HG03139 (cell line): ENCODE results near the gene RASD2.

Source experiments
- ATAC-seq: cut with Tn5 transposase; IDR thresholded peaks from one replicate; pipeline ENCODE4 v1.9.1; 2021; ENCODE audit not compliant: unreplicated experiment

The RASD2 gene

DNA sequence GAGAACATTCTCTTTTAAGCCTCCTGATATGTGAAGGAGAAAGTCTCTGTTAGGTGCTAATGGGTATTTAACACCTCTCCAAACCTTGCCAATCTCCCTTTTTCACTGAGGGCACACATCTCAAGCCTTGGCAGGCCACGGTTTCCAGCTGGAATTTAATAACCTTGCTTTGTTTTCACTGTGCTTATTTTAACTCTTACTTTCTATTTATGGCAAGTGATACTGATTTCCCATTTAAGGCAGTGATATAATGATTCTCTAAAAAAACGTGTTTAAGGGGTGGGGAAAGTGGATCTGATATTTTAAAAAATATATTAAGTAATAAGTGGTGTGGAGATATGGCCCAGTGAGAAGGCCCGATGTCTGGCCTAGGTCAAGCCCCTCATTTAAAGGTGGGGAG is 1.1 kb upstream of the RASD2 start:
- ATAC-seq: no peak

GRCh38 chr22:35539910-35540594 is 579 bp upstream of the RASD2 start:
- ATAC-seq: no peak

- no peak for ATAC-seq
Observed at GRCh38 chr22:35541254-35541748, 670 bp downstream of the RASD2 start.

- no peak for ATAC-seq
Observed at GRCh38 chr22:35542157-35542938, 1.7 kb downstream of the RASD2 start.

- no peak for ATAC-seq
Observed at GRCh38 chr22:35542939-35543516, 2.4 kb downstream of the RASD2 start.

- no peak for ATAC-seq
Observed at GRCh38 chr22:35543702-35544101, 3.1 kb downstream of the RASD2 start.

DNA sequence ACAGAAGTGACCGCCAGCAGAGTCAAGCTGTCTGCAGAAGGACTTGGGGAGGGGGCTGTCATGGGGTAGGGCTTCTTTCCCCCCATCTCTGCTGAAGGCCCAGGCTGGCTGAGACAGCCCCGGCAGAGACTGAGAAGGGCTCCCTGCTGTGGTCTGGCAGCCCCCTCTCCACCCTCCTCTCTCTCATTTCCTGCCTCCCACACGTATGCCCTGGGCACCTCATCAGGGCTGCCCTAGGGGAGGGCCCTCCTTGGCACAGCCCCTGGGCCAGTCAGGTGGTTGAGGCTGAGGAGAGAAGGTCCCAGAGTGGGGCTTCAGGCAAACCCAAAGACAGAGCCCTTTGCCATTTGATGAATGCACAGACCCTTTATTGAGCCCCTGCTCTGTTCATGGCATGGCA is 3.6 kb downstream of the RASD2 start:
- ATAC-seq: no peak

DNA sequence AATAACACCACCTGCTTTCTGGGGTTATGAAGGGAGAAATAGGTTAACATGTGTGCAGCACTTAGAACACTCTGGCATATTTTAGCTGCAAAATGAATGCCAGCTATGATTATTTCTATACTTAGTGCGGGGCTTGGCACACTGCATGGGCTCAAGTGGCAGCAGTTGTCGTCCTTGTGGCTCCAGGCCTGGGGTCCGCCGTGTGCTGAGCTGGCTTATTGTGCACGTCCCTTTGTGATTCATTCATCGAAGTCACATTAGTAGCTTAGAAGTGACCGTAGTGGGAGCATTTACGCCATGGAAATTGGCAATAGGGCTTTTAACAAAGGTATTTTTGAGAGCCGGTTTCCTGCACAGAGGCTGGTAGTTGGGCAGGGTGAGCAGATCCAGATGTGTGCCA is 4.2 kb downstream of the RASD2 start:
- no peak for ATAC-seq

DNA sequence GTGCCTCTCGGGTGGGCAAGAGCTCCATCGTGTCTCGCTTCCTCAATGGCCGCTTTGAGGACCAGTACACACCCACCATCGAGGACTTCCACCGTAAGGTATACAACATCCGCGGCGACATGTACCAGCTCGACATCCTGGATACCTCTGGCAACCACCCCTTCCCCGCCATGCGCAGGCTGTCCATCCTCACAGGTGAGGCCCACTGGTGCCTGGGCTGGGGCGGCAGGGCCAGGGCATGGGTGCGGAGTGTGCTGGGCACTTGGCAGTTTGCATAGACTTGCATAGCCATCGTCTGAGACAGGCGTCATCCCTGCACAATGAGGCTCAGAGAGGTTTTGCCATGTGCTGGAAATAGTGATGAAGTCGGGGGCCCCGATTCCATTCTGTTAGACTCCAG is 6.3 kb downstream of the RASD2 start:
- ATAC-seq: no peak

DNA sequence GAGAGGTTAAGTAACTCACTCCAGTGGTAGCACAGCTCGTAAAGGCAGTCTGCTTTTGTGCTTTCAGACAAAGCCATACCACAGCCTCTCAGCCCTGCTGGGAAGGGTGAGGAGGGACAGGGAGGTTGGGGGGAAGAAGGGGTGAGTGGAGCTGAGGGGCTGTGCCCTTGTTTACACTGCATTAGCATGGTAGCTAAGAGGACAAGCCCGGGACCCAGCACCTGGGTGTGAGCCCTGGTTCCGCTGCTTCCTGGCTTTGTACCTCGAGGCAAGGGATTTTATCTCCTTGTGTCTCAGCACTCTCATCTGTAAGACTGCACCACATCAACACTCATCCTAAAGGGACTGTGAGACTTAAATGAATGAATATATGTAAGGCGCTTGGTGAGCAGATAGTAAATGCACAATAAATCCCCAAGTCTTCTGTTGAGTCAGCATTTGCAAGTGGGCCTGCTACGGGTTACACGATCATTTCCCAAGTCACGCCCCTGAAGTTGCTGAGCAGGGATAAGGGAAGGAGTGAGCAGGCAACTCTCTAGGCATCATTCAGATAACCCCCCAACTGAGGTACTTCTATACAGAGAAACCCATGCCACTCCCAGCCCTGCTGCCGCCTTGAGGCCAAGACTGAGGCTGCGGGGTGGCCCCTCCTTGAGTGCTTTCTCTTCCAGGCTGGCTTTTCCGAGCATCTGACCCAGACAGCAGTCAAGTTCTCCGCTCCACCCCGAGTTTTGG is 7.5 kb downstream of the RASD2 start:
- no peak for ATAC-seq

DNA sequence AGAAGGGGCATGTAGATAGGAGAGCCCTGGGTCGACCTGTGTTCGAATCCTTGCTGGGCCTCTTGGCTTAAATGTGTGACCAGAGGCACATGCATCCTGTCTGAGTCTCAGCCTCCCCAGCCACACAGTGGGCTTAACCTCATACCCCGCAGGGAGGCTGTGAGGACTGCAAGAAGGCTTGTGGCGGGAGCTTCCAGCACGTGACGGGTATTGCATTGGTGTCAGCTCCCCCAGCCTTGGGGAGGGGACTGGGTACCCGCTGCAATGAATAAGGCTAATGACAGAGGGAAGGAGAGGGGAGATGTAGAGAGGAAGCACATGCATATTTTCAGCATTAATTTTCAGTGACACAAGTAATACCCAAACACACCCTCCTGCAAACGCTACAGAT is 8.1 kb downstream of the RASD2 start:
- ATAC-seq: no peak

GRCh38 chr22:35549328-35549727 is 8.7 kb downstream of the RASD2 start:
- no peak for ATAC-seq

GRCh38 chr22:35551549-35552177 is 11.0 kb downstream of the RASD2 start:
- ATAC-seq: no peak

DNA sequence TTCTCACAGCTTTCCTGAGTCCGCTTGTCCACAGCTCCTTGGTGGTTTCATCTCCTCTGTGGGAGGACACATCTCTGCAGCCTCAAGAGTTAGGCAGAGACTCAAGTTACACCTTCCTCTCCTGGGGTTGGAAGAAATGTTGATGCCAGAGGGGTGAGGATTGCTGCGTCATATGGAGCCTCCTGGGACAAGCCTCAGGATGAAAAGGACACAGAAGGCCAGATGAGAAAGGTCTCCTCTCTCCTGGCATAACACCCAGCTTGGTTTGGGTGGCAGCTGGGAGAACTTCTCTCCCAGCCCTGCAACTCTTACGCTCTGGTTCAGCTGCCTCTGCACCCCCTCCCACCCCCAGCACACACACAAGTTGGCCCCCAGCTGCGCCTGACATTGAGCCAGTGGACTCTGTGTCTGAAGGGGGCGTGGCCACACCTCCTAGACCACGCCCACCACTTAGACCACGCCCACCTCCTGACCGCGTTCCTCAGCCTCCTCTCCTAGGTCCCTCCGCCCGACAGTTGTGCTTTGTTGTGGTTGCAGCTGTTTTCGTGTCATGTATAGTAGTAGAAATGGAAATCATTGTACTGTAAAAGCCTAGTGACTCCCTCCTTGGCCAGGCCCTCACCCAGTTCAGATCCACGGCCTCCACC is 11.7 kb downstream of the RASD2 start:
- ATAC-seq: no peak

GRCh38 chr22:35552846-35553245 is 12.2 kb downstream of the RASD2 start:
- no peak for ATAC-seq

GRCh38 chr22:35553341-35553740 is 12.7 kb downstream of the RASD2 start:
- no peak for ATAC-seq

GRCh38 chr22:35554297-35554845 is 13.7 kb downstream of the RASD2 start:
- ATAC-seq: no peak

DNA sequence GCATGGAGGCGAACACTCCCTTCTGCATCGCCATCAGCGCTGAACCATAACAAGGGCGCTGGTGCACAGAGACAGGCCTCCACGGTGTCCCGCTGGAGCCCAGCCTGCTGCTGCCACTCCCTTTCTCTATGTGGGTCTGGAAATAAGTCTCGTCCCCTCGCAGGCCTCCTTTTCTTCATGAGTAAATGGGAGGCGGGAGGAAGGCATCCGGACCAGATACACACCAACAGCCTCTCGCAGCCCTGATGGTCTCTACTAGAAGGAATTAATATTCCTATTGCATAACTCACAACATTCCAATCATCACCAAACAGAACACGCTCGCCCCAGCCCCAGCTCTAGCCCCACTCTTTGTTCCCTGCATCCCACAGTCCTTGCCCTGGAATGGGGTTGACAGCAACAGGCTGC is 14.9 kb downstream of the RASD2 start:
- no peak for ATAC-seq

- no peak for ATAC-seq
Observed at GRCh38 chr22:35555946-35556547, 15.4 kb downstream of the RASD2 start.

GRCh38 chr22:35556666-35557065 is 16.0 kb downstream of the RASD2 start:
- ATAC-seq: no peak
